ENCODE data around the gene SPINT1. TPM values are rescaled to one million over a fixed set of nuclear protein-coding genes. Genes with fewer than 3 reads are reported as not detected.

SPINT1 gene
- 330 and 346 TPM in 2 replicates for total RNA-seq

DNA sequence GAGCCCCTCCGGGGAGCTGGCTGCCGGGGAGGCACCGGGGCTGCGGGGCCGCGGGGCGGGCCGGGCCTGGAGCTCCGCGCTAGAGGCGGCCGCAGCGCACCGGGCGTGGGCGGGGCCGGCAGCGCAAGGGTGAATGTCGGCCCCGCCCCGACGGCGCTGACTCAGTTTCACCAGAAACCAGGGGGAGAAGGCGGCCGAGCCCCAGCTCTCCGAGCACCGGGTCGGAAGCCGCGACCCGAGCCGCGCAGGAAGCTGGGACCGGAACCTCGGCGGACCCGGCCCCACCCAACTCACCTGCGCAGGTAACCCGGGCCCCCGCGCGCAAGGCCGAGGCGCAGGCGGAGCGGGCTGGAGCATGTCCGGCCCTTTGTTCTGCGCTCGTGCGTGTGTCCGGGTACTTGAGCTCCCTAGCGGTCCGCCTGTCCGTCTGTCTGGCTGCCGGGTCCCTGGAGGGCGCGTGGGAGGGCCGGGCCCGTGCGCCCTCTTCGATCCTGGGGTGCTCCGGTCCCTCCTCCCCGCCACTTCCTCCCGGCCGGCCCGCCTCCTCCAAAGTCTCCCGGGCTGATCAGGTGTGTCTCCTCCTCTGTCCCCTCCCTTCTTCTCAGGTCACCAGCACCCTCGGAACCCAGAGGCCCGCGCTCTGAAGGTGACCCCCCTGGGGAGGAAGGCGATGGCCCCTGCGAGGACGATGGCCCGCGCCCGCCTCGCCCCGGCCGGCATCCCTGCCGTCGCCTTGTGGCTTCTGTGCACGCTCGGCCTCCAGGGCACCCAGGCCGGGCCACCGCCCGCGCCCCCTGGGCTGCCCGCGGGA lies at the start of gene SPINT1:
TSS of gene SPINT1 (plus strand) at position 164 of the 811 bp plus-strand sequence. CDS start at position 671, 507 bp downstream.

GRCh38 chr15:40807028-40807887 lies 36.6 kb upstream of the SPINT1 start, which contains the start of the genes DNAJC17 and ZFYVE19:
Gene DNAJC17 (minus strand): TSS chr15:40807473. CDS start chr15:40807446, 27 bp downstream.
Gene ZFYVE19 (plus strand): TSS chr15:40807089. CDS start chr15:40807590, 501 bp downstream.

DNA sequence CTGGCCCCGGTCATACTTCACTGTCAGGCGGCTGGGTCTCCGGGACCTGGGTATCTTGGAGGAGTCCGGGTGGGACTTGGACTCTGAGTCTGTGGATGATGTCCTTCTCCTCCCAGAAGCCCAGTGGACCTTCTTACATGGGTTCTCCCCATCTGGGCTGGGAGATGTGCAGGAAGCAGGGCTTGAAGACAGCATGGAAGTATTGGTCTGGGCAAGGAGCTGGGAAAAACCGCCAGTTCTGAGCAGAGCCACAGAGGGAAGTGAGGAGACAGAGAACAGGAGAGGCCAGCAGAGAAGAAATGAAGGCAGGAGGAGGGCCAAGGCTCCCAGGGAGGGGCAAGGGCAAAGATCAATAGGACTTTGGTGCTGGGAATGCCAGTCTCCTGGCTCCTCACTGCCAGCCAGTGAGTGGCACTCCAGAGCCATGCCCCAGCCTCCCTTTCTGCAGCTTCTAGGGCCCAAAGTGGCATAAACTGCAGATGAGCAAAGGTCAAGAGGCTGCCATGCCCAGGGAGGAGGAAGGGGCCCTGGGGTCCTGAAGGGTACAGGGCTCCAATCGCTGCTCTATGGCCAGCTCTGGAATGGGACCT lies 15.3 kb upstream of the SPINT1 start, which contains the start of gene PPP1R14D:
TSS of gene PPP1R14D (minus strand) at position 262 of the 590 bp plus-strand sequence. CDS start at position 195, 67 bp downstream.

GRCh38 chr15:40873694-40874561 lies 30.1 kb downstream of the SPINT1 start, which contains the start of gene RHOV:
Gene RHOV (minus strand): TSS chr15:40874234. CDS start chr15:40874139, 95 bp downstream.

GRCh38 chr15:40893733-40894680 lies 50.2 kb downstream of the SPINT1 start, which contains the start of gene VPS18:
Gene VPS18 (plus strand): TSS chr15:40894450. CDS start chr15:40894769, 319 bp downstream.

Other genes starting within 250 kb of the SPINT1 start
- 12.6 and 20.0 TPM in 2 replicates for gene KNL1, start 249.8 kb upstream of the SPINT1 start, total RNA-seq
- 10.8 and 13.8 TPM in 2 replicates for gene RAD51, start 148.9 kb upstream of the SPINT1 start, total RNA-seq
- 22.3 and 29.5 TPM in 2 replicates for gene RMDN3, start 88.8 kb upstream of the SPINT1 start, total RNA-seq
- gene GCHFR, start 80.0 kb upstream of the SPINT1 start, total RNA-seq: 22.6 and 29.3 TPM in 2 replicates
- 0.99 and 2.4 TPM in 2 replicates for gene C15orf62, start 74.1 kb upstream of the SPINT1 start, total RNA-seq
- gene ZFYVE19, start 37.0 kb upstream of the SPINT1 start, total RNA-seq: 39.2 and 39.7 TPM in 2 replicates
- gene DNAJC17, start 36.6 kb upstream of the SPINT1 start, total RNA-seq: 21.7 and 28.5 TPM in 2 replicates
- gene PPP1R14D, start 15.3 kb upstream of the SPINT1 start, total RNA-seq: not detected in 2 replicates
- gene RHOV, start 30.2 kb downstream of the SPINT1 start, total RNA-seq: 52.2 and 61.1 TPM in 2 replicates
- 30.6 and 33.9 TPM in 2 replicates for gene VPS18, start 50.4 kb downstream of the SPINT1 start, total RNA-seq
- gene DLL4, start 85.3 kb downstream of the SPINT1 start, total RNA-seq: 0.35 TPM in 1 of 2 replicates, not detected in the other
- gene CHAC1, start 109.4 kb downstream of the SPINT1 start, total RNA-seq: 5.9 and 10.5 TPM in 2 replicates